AG04450 (cell line): Measurements from ENCODE around the gene TMEM203. TPM values are rescaled to one million over a fixed set of nuclear protein-coding genes. Genes with fewer than 3 reads are reported as not detected.
A peak's percentile ranks its signal among the peaks of the same experiment; 100 is the strongest.

ENCODE experiments used
- CTCF ChIA-PET: fragments of 300-600, 350-600 bp; formaldehyde crosslinking; extraction: SDS; loops from one replicate; lab custom pipeline; 2022; ENCODE audit warnings: antibody characterized with exemption, inconsistent platforms; lab: Charles Lee
- POLR2A ChIA-PET: fragments of 350-600 bp; formaldehyde crosslinking; extraction: SDS; loops from one replicate; lab custom pipeline; 2021; ENCODE audit warnings: antibody characterized with exemption, inconsistent platforms; lab: Yijun Ruan, JAX
- DNase-seq: peaks from one replicate; pipeline ENCODE4 v3.0.0-alpha.2; 2011; ENCODE audit warnings: low read depth, low spot score
- H3K27ac ChIP-seq: one replicate; pipeline ENCODE4 v1.5.1; 2012; ENCODE audit warnings: low read depth, low read length, control low read depth
- H3K27me3 ChIP-seq: one replicate; pipeline ENCODE4 v1.6.0; 2012; ENCODE audit warnings: low read length; ENCODE audit not compliant: control insufficient read depth, insufficient read depth
- H3K4me3 ChIP-seq: 2 replicates; pipeline ENCODE4 v1.5.1; 2011; ENCODE audit warnings: mild to moderate bottlenecking, low read depth, low read length, control low read depth
- H3K9me3 ChIP-seq: 2 replicates; pipeline ENCODE4 v1.5.1; 2012; ENCODE audit warnings: low read length; ENCODE audit not compliant: control insufficient read depth, insufficient read depth
- polyA plus RNA-seq: library from polyadenylated mRNA; depleted of rRNA; stranded (reverse); fragments of >200 nt; gene quantifications from 2 replicates; pipeline ENCODE4 v1.2.3, GENCODE V29; 2011
- TF ChIP-seq, protein P1 (sequence below): IDR thresholded peaks from 2 replicates; pipeline ENCODE4 v1.5.1; 2011; ENCODE audit warnings: low read depth, low read length, control low read depth, inconsistent platforms

The TMEM203 gene
- polyA plus RNA-seq, 1 experiment: 50.2 TPM

GRCh38 chr9:137225699-137226331 lies 20.4 kb upstream of the TMEM203 start:
- Histone ChIP-seq H3K4me3 (no peak overlapping the region), H3K27me3 (no peaks in the 10 kb centered on the region), H3K27ac (no peak overlapping the region), H3K9me3 (no peaks in the 10 kb centered on the region; the same call in 1 of the 2 replicates)
- ChIA-PET CTCF (interaction anchor here (1.0 to 3.7 kb wide), 3 partner anchors 11 to 158 kb away, joined by 3 to 29 read pairs (median 14); no protein-coding TSS in a partner anchor), POLR2A (interaction anchor here (1.3 kb wide), 1 partner anchor 15 kb away, joined by 6 read pairs; the partner anchor contains the start of gene TUBB4B)
- TF ChIP-seq, protein P1, sequence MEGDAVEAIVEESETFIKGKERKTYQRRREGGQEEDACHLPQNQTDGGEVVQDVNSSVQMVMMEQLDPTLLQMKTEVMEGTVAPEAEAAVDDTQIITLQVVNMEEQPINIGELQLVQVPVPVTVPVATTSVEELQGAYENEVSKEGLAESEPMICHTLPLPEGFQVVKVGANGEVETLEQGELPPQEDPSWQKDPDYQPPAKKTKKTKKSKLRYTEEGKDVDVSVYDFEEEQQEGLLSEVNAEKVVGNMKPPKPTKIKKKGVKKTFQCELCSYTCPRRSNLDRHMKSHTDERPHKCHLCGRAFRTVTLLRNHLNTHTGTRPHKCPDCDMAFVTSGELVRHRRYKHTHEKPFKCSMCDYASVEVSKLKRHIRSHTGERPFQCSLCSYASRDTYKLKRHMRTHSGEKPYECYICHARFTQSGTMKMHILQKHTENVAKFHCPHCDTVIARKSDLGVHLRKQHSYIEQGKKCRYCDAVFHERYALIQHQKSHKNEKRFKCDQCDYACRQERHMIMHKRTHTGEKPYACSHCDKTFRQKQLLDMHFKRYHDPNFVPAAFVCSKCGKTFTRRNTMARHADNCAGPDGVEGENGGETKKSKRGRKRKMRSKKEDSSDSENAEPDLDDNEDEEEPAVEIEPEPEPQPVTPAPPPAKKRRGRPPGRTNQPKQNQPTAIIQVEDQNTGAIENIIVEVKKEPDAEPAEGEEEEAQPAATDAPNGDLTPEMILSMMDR: no peak
- DNase-seq: no peak

DNA sequence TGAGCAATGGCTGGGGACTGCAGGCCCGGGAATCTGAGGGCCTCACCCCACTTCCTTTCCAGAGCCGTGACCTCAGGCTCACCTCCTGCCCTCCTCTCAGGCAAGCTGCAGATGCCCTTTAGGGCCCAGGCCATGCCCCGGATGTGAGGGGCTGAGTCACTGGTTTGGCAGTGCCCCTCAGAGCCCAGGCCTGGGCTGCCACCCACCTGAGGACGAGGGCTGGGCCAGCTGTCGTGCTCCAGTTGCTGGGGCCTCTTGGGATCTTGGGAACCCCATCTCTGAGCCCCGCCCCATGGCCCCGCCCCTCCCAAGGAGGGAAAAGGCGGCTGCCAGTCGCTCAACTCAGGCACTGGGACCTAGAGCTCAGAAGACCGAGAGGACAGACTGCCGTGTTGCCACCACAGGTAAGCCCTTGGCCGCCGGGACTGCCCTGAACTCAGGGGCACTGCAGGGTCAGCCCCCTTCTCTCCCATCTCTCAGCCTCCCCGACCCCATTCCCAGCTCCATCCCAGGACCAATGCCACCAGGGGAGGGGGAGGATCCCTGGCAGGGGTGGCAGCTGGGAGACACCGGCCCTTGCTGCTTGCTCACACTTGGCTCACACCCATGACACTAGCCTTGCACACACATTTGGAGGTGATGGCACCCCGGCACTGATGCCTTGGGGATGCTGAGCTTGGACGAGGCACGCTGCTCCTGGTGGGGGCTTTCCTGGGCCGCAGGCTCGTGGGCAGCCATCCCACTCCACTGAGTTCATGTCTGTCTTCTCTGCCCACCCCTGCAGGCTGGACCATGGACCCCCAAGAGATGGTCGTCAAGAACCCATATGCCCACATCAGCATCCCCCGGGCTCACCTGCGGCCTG lies 19.6 kb upstream of the TMEM203 start, which contains the start of gene CYSRT1:
Gene CYSRT1, plus strand, starts transcription at position 345 of the 865 bp plus-strand sequence. Its CDS starts 448 bp downstream, at position 793.
- TF ChIP-seq, protein P1: no peak
- Histone ChIP-seq H3K27me3 (no peaks in the 10 kb centered on the region), H3K9me3 (no peaks in the 10 kb centered on the region; the same call in 1 of the 2 replicates), H3K4me3 (peak within 1 kb of the TSS; percentile 80), H3K27ac (no peak within 1 kb of the TSS)
- ChIA-PET CTCF (interaction anchor here (3.7 kb wide), 1 partner anchor 12 kb away, joined by 29 read pairs; no protein-coding TSS in a partner anchor), POLR2A (interaction anchor here (1.3 kb wide), 1 partner anchor 16 kb away, joined by 6 read pairs; the partner anchor contains the start of gene TUBB4B)
- DNase-seq: no peak

DNA sequence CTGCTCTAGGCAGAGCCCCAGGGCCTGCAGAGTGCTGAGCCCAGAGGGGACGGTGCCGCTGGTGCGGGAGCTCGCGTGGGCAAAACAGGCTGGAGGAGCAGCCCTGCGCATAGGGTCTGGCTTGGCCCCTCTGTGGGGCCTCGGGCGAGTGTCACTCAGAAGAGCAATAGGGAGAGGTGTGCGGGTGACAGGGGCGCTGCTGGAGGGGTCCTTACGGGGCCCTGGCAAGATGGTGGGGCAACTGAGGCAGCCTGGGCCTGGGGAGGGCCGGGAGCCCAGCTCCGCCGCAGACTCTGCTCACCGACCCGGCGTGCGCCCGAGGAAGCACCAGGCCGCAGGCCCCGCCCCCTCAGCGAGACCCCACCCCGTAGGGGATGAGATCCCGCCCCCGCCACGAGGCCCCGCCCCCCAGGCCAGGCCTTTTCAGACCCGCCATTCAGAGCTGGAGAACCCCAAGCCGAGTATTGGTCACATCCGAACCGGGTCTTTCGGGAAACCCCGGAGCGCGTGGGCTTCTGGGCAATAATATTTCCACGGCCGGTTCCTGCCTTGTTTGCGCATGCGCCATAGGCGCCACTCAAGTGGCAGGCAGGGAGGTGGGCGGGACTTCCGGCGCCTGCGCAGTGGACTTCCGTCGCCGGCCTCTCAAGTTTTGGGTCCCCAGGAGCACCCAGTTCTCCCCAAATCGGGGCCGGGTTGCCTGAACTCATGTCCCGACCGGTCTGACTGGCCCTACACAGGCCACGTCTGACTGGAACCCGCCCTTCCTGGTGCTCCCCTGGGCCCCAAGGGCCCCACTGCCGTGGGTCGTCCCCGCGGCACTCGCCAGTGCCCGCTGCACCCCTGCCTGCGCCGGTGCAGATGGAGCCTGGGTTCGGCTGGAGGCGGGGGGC lies 17.9 kb upstream of the TMEM203 start:
- POLR2A ChIA-PET: interaction anchor here (0.7 to 2.4 kb wide), 10 partner anchors 13 to 100 kb away, joined by 3 to 28 read pairs (median 7); partner anchors contain the start of genes ANAPC2, NDOR1, SSNA1 and TMEM203
- TF ChIP-seq, protein P1: no peak
- no peaks in the 10 kb centered on the region for H3K27me3 ChIP-seq
- H3K4me3 ChIP-seq: peak overlapping the region; percentile 80
- DNase-seq: peak; percentile 96
- H3K9me3 ChIP-seq: no peaks in the 10 kb centered on the region; the same call in 1 of the 2 replicates
- CTCF ChIA-PET: interaction anchor here (0.6 to 3.7 kb wide), 7 partner anchors 13 to 277 kb away, joined by 3 to 29 read pairs (median 6); partner anchors contain the start of gene SSNA1
- peak overlapping the region; percentile 65 for H3K27ac ChIP-seq

- Histone ChIP-seq H3K27ac (peak within 1 kb of the TSS; percentile 52), H3K4me3 (peak within 1 kb of the TSS; percentile 48), H3K9me3 (no peaks in the 10 kb centered on the region; the same call in 1 of the 2 replicates), H3K27me3 (no peaks in the 10 kb centered on the region)
- no peak for DNase-seq
- ChIA-PET POLR2A (interaction anchor here (0.7 to 2.4 kb wide), 9 partner anchors 14 to 99 kb away, joined by 3 to 28 read pairs (median 7); partner anchors contain the start of genes ANAPC2, NDOR1, SSNA1 and TMEM203), CTCF (interaction anchor here (0.6 to 3.7 kb wide), 3 partner anchors 14 to 193 kb away, joined by 3 to 29 read pairs (median 6); no protein-coding TSS in a partner anchor)
- TF ChIP-seq, protein P1: no peak
Measured at GRCh38 chr9:137222190-137223077, 17.0 kb upstream of the TMEM203 start, which contains the start of gene RNF208. TSS of gene RNF208 (minus strand) at chr9:137222240. CDS start at chr9:137221212, 1,028 bp downstream.
